NB4 (cell line): Measurements from ENCODE around the gene SNX32.

Experiments
- MYC ChIP-seq: IDR thresholded peaks from 2 replicates; pipeline ENCODE4 v1.6.1; 2011; ENCODE audit warnings: low read depth, low read length
- POLR2A ChIP-seq: IDR thresholded peaks from 2 replicates; pipeline ENCODE4 v1.6.1; 2011; ENCODE audit warnings: mild to moderate bottlenecking; ENCODE audit not compliant: insufficient read length; ENCODE audit errors: extremely low read depth
- TF ChIP-seq, protein P1 (sequence below): IDR thresholded peaks from one replicate; pipeline ENCODE4 v1.5.1; 2012; ENCODE audit warnings: low read depth, low read length

GRCh38 chr11:65888163-65888814 is 54.5 kb downstream of the SNX32 start, which contains the start of gene FIBP:
- TF ChIP-seq, protein P1, sequence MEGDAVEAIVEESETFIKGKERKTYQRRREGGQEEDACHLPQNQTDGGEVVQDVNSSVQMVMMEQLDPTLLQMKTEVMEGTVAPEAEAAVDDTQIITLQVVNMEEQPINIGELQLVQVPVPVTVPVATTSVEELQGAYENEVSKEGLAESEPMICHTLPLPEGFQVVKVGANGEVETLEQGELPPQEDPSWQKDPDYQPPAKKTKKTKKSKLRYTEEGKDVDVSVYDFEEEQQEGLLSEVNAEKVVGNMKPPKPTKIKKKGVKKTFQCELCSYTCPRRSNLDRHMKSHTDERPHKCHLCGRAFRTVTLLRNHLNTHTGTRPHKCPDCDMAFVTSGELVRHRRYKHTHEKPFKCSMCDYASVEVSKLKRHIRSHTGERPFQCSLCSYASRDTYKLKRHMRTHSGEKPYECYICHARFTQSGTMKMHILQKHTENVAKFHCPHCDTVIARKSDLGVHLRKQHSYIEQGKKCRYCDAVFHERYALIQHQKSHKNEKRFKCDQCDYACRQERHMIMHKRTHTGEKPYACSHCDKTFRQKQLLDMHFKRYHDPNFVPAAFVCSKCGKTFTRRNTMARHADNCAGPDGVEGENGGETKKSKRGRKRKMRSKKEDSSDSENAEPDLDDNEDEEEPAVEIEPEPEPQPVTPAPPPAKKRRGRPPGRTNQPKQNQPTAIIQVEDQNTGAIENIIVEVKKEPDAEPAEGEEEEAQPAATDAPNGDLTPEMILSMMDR = peak; percentile 72
- TF ChIP-seq POLR2A (peak; percentile 88), MYC (peak; percentile 69)
